ENCODE data around the gene KCTD10.

DNA sequence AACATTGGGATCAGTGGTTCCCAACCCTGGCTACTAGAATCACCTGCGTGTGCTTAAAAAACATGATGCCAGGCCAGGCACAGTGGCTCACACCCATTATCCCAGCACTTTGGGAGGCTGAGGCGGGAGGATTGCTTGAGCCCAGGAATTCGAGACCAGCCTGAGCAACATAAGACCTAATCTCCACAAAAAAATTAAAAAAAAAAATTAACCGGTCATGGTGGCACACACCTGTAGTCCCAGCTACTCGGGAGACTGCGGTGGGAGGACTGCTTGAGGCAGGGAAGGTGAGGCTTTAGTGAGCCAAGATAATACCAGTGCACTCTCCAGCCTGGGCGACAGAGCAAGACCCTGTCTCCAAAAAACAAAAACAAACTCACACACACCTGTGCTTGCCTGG is 2.0 kb downstream of the KCTD10 start:
- TF ChIP-seq, protein P1, sequence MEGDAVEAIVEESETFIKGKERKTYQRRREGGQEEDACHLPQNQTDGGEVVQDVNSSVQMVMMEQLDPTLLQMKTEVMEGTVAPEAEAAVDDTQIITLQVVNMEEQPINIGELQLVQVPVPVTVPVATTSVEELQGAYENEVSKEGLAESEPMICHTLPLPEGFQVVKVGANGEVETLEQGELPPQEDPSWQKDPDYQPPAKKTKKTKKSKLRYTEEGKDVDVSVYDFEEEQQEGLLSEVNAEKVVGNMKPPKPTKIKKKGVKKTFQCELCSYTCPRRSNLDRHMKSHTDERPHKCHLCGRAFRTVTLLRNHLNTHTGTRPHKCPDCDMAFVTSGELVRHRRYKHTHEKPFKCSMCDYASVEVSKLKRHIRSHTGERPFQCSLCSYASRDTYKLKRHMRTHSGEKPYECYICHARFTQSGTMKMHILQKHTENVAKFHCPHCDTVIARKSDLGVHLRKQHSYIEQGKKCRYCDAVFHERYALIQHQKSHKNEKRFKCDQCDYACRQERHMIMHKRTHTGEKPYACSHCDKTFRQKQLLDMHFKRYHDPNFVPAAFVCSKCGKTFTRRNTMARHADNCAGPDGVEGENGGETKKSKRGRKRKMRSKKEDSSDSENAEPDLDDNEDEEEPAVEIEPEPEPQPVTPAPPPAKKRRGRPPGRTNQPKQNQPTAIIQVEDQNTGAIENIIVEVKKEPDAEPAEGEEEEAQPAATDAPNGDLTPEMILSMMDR (IDR thresholded peaks at IDR 0.05): no peak
- TF ChIP-seq POLR2A (IDR thresholded peaks at IDR 0.05): no peak
